Endothelial cell of umbilical vein (primary cell): ENCODE measurements around the gene ARHGAP10. TPM values are rescaled to one million over a fixed set of nuclear protein-coding genes. Genes with fewer than 3 reads are reported as not detected.

Experiments used
- BruUV-seq: library from RNA; stranded (reverse); fragments of 400-500 nt; replicated peaks from 2 replicates; lab custom pipeline; 2021; lab: Mats Ljungman, UMichigan
- CTCF ChIA-PET: fragments of 300-600, 350-600 bp; sonication (Branson Sonifier 250); formaldehyde crosslinking; loops from one replicate; lab custom pipeline; 2021; ENCODE audit warnings: antibody characterized with exemption, inconsistent platforms; lab: Charles Lee
- POLR2A ChIA-PET: fragments of 300-600, 350-600 bp; sonication (Branson Sonifier 250); formaldehyde crosslinking; loops from one replicate; lab custom pipeline; 2021; ENCODE audit warnings: antibody characterized with exemption, inconsistent platforms; lab: Charles Lee
- DNase-seq: peaks from one replicate; pipeline ENCODE4 v3.0.0-alpha.2; 2011; ENCODE audit warnings: low read depth, low spot score
- FAIRE-seq: peaks from 2 replicates; lab custom pipeline; 2011; peaks lifted over from hg19 to GRCh38; lab: Jason Lieb, UNC
- H2AFZ ChIP-seq: 2 replicates; pipeline ENCODE4 v1.6.0; 2012; ENCODE audit warnings: low read depth, low read length, control low read depth, inconsistent platforms
- H3K27ac ChIP-seq: 2 replicates; pipeline ENCODE4 v1.5.1; 2011; ENCODE audit warnings: low read depth, mild to moderate bottlenecking, control low read depth, low read length, moderate library complexity; ENCODE audit not compliant: insufficient read depth
- H3K27me3 ChIP-seq, 2 experiments: 2 replicates each; pipeline versions ENCODE4 v1.6.0 to v1.6.1; 2011; ENCODE audit warnings: low read length in 2 of 2, mixed read lengths in 1 of 2; ENCODE audit not compliant: control insufficient read depth in 2 of 2, insufficient read depth in 2 of 2
- H3K36me3 ChIP-seq, 2 experiments: 2 replicates in 1 of 2; 3 replicates in 1 of 2; pipeline ENCODE4 v1.5.1; 2011; ENCODE audit warnings: low read length in 2 of 2, mild to moderate bottlenecking in 1 of 2, moderate library complexity in 1 of 2; ENCODE audit not compliant: control insufficient read depth in 2 of 2, insufficient read depth in 2 of 2; ENCODE audit errors: extremely low read depth in 1 of 2
- H3K4me1 ChIP-seq: 3 replicates; pipeline ENCODE4 v1.5.1; 2011; ENCODE audit warnings: mild to moderate bottlenecking, low read length; ENCODE audit not compliant: control insufficient read depth, insufficient read depth; ENCODE audit errors: extremely low read depth
- H3K4me2 ChIP-seq: 2 replicates; pipeline ENCODE4 v1.6.1; 2011; ENCODE audit warnings: low read length, control low read depth, mixed read lengths; ENCODE audit not compliant: insufficient read depth
- H3K4me3 ChIP-seq, 3 experiments: fragments of 200-600 bp in 1 of 3; sonication (generic), shearing (Covaris generic) in 1 of 3; replicated peaks in 1 of 3; 2 replicates each; pipeline ENCODE4 v1.5.1; 2011 to 2016; ENCODE audit warnings: control low read depth in 3 of 3, low read length in 3 of 3, mild to moderate bottlenecking in 2 of 3, inconsistent platforms in 1 of 3, low read depth in 1 of 3, moderate library complexity in 1 of 3; ENCODE audit not compliant: insufficient read depth in 1 of 3
- H3K79me2 ChIP-seq: 2 replicates; pipeline ENCODE4 v1.6.0; 2012; ENCODE audit warnings: low read length, inconsistent platforms; ENCODE audit not compliant: control insufficient read depth, insufficient read depth
- H3K9ac ChIP-seq: replicated peaks from 2 replicates; pipeline ENCODE3; 2011; ENCODE audit warnings: low read length, control low read depth; ENCODE audit not compliant: insufficient read depth; ENCODE audit errors: extremely low read depth
- H3K9me1 ChIP-seq: replicated peaks from 3 replicates; pipeline ENCODE4 v1.6.0; 2011; ENCODE audit warnings: mild to moderate bottlenecking, low read length; ENCODE audit not compliant: control insufficient read depth, insufficient read depth; ENCODE audit errors: extremely low read depth
- H3K9me3 ChIP-seq: replicated peaks from 2 replicates; pipeline ENCODE4 v1.5.1; 2012; ENCODE audit warnings: low read length, inconsistent platforms; ENCODE audit not compliant: control insufficient read depth, insufficient read depth
- H4K20me1 ChIP-seq: replicated peaks from 2 replicates; pipeline ENCODE3; 2011; ENCODE audit warnings: mild to moderate bottlenecking, low read length; ENCODE audit not compliant: control insufficient read depth, insufficient read depth; ENCODE audit errors: extremely low read depth
- EZH2 ChIP-seq: IDR thresholded peaks from 2 replicates; pipeline ENCODE4 v1.6.1; 2012; ENCODE audit warnings: borderline replicate concordance, low read depth, mild to moderate bottlenecking, moderate library complexity, low read length, inconsistent platforms; ENCODE audit not compliant: severe bottlenecking
- FOS ChIP-seq: IDR thresholded peaks from 2 replicates; pipeline ENCODE4 v1.6.1; 2011; ENCODE audit warnings: mild to moderate bottlenecking, low read length, moderate library complexity, borderline replicate concordance; ENCODE audit not compliant: insufficient read depth
- GATA2 ChIP-seq: IDR thresholded peaks from 2 replicates; pipeline ENCODE4 v1.7.0; 2011; ENCODE audit warnings: low read depth, mild to moderate bottlenecking, moderate library complexity, mixed read lengths, low read length; ENCODE audit not compliant: insufficient read length, insufficient read depth
- JUN ChIP-seq: IDR thresholded peaks from 2 replicates; pipeline ENCODE4 v1.6.1; 2011; ENCODE audit warnings: borderline replicate concordance, low read depth; ENCODE audit not compliant: insufficient read length, insufficient read depth
- MYC ChIP-seq: IDR thresholded peaks from one replicate; pipeline ENCODE4 v1.6.1; 2011; ENCODE audit warnings: mild to moderate bottlenecking, low read depth, low read length
- POLR2A ChIP-seq: IDR thresholded peaks from 2 replicates; pipeline ENCODE4 v1.6.1; 2012; ENCODE audit warnings: low read depth, mild to moderate bottlenecking, control low read depth, low read length
- POLR2AphosphoS5 ChIP-seq: IDR thresholded peaks from 2 replicates; pipeline ENCODE4 v1.6.1; 2012; ENCODE audit warnings: low read depth, mild to moderate bottlenecking, control low read depth, low read length, moderate library complexity; ENCODE audit not compliant: insufficient read depth
- dilution Hi-C: fragments of 300-500 bp; cut with MboI; formaldehyde crosslinking; loops from one replicate; pipeline ENCODE4 v1.15.0; 2019; ENCODE audit warnings: low sequenced_read_pairs; ENCODE audit not compliant: extremely low pct_ligation_motif_present
- intact Hi-C: fragments of 100-400 bp; cut with micrococcal nuclease; formaldehyde crosslinking; loops from one replicate; pipeline ENCODE4 v1.10.0; 2022
- polyA plus RNA-seq, 4 experiments: library from polyadenylated mRNA; depleted of rRNA in 3 of 4; stranded (reverse) in 3 of 4; unstranded in 1 of 4; fragments of >200 nt; gene quantifications; 2 replicates each; pipeline versions ENCODE4 v1.2.1 to v1.2.3, GENCODE V29; 2011 to 2012; ENCODE audit warnings: missing spikeins in 1 of 4
- total RNA-seq: library from RNA; stranded (reverse); gene quantifications from 2 replicates; pipeline ENCODE4 v1.2.3, GENCODE V29; 2021
- TF ChIP-seq, protein P1 (sequence below), 2 donors: IDR thresholded peaks; 1 replicate in 1 of 2; 2 replicates in 1 of 2; pipeline ENCODE4 v1.5.1; 2011; ENCODE audit warnings: low read length in 2 of 2, mild to moderate bottlenecking in 2 of 2, moderate library complexity in 2 of 2, control low read depth in 1 of 2, inconsistent platforms in 1 of 2, low read depth in 1 of 2; ENCODE audit not compliant: insufficient read depth in 1 of 2; ENCODE audit errors: extremely low read depth in 1 of 2
- TF ChIP-seq, protein P2 (sequence below): IDR thresholded peaks from 2 replicates; pipeline ENCODE4 v1.6.1; 2011; ENCODE audit not compliant: insufficient read depth, insufficient read length

ARHGAP10 gene
- total and polyA plus RNA-seq, 2 donors (not counting 3 experiments of a cell fraction or from before 2014, with no cell fraction given) = 20.4 to 36.7 TPM

DNA sequence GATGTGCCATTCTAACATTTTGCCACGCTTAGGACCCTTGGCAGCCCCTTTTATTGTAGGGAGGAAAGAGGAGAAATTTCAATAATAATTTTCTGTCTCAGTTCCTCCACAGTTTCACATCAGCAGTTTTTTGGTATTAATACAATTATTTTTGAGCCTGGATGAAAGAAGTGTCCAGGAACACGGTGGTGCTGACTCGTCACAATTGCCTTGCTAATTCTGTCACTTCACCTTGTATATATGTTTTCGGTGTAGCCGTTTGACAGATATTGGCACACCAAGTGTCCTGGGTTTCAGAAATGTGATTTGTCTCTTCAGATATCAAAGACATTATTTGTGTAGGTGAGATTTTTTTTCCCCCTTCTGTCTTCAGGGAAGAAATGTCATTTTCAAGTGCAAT is 142.2 kb downstream of the ARHGAP10 start:
- no peak for TF ChIP-seq JUN
- H3K9me1 ChIP-seq = no peaks in the 10 kb centered on the region
- H3K36me3 ChIP-seq = peaks cover 0 to 6% of the 10 kb centered on the region in 2 experiments
- no peak overlapping the region for H3K27ac ChIP-seq
- H3K4me1 ChIP-seq = no peaks in the 10 kb centered on the region
- no peak overlapping the region for H3K4me3 ChIP-seq
- H3K9ac ChIP-seq = no peak overlapping the region
- FAIRE-seq (no peak), DNase-seq (no peak)
- no peak overlapping the region for H2AFZ ChIP-seq
- POLR2A ChIA-PET = no interaction called here
- H3K27me3 ChIP-seq = no peaks in the 10 kb centered on the region
- intact Hi-C loops (no loop called here), dilution Hi-C loops (no loop called here)
- no TSS peak for BruUV-seq
- H3K9me3 ChIP-seq = no peaks in the 10 kb centered on the region
- H4K20me1 ChIP-seq = no peaks in the 10 kb centered on the region
- H3K4me2 ChIP-seq = no peak overlapping the region
- CTCF ChIA-PET = interaction anchor here (0.7 to 7.0 kb wide), 2 partner anchors 8 to 413 kb away, joined by 3 to 55 read pairs; no protein-coding TSS in a partner anchor
- no peaks in the 10 kb centered on the region for H3K79me2 ChIP-seq

DNA sequence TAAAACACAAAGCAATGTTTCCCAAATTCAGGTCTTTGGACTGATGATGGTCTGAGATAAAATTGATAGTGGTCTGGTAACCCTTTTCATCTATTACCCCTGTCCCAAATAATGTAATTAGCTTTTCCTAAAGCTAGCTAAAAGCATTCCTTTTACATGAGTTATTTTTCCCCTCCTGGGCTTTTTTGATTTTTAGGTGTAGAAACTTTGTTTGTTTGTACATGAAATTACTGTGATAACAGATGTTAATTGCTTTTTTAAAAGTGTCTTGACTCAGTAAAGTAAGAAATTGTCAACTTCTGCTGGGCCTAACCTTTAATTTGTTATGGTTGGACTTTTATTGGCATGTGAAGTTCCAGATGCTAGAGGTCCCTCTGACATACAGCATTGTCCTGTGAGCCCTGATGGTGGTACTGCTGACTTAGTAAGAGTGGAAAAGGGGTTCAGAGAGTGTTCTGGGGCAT is 145.5 kb downstream of the ARHGAP10 start:
- no peak overlapping the region for H3K4me3 ChIP-seq
- no peak overlapping the region for H3K9ac ChIP-seq
- H3K9me1 ChIP-seq = no peaks in the 10 kb centered on the region
- CTCF ChIA-PET = interaction anchor here (7.0 kb wide), 1 partner anchor 11 kb away, joined by 55 read pairs; no protein-coding TSS in a partner anchor
- no TSS peak for BruUV-seq
- no peak for TF ChIP-seq JUN
- no peak for TF ChIP-seq EZH2
- TF ChIP-seq FOS = no peak
- TF ChIP-seq MYC = no peak
- no peak for TF ChIP-seq POLR2A
- TF ChIP-seq POLR2AphosphoS5 = no peak
- no peak for TF ChIP-seq GATA2
- TF ChIP-seq, protein P1, sequence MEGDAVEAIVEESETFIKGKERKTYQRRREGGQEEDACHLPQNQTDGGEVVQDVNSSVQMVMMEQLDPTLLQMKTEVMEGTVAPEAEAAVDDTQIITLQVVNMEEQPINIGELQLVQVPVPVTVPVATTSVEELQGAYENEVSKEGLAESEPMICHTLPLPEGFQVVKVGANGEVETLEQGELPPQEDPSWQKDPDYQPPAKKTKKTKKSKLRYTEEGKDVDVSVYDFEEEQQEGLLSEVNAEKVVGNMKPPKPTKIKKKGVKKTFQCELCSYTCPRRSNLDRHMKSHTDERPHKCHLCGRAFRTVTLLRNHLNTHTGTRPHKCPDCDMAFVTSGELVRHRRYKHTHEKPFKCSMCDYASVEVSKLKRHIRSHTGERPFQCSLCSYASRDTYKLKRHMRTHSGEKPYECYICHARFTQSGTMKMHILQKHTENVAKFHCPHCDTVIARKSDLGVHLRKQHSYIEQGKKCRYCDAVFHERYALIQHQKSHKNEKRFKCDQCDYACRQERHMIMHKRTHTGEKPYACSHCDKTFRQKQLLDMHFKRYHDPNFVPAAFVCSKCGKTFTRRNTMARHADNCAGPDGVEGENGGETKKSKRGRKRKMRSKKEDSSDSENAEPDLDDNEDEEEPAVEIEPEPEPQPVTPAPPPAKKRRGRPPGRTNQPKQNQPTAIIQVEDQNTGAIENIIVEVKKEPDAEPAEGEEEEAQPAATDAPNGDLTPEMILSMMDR (IDR thresholded peaks at IDR 0.05; ENCODE audit: extremely low read depth in 1 of 2, insufficient read depth in 1 of 2, low read depth in 1 of 2, low read length in 2 of 2) = no peak
- TF ChIP-seq, protein P2, sequence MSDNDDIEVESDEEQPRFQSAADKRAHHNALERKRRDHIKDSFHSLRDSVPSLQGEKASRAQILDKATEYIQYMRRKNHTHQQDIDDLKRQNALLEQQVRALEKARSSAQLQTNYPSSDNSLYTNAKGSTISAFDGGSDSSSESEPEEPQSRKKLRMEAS = no peak
- H3K36me3 ChIP-seq = peaks cover 0 to 6% of the 10 kb centered on the region in 2 experiments
- no peaks in the 10 kb centered on the region for H3K9me3 ChIP-seq
- H3K4me1 ChIP-seq = no peaks in the 10 kb centered on the region
- H2AFZ ChIP-seq = no peak overlapping the region
- DNase-seq (no peak), FAIRE-seq (no peak)
- H3K27ac ChIP-seq = no peak overlapping the region
- dilution Hi-C loops (no loop called here), intact Hi-C loops (loop anchor here (5.0 kb wide), 1 partner anchor 1385 kb away; no protein-coding TSS in a partner anchor)
- H3K79me2 ChIP-seq = no peaks in the 10 kb centered on the region
- no peaks in the 10 kb centered on the region for H4K20me1 ChIP-seq
- no peak overlapping the region for H3K4me2 ChIP-seq
- POLR2A ChIA-PET = no interaction called here
- H3K27me3 ChIP-seq = no peaks in the 10 kb centered on the region
